H1 (cell line): ENCODE results near the gene MKLN1. TPM values are rescaled to one million over a fixed set of nuclear protein-coding genes. Genes with fewer than 3 reads are reported as not detected.

Experiments
- CTCF ChIA-PET: fragments of 300-600 bp; sonication (Branson Sonifier 250); formaldehyde crosslinking; loops from one replicate; lab custom pipeline; 2021; ENCODE audit not compliant: partially characterized antibody; lab: Charles Lee
- POLR2A ChIA-PET: fragments of 300-600 bp; sonication (Branson Sonifier 250); formaldehyde crosslinking; loops from one replicate; lab custom pipeline; 2021; ENCODE audit warnings: inconsistent platforms; ENCODE audit not compliant: partially characterized antibody; lab: Charles Lee
- DNase-seq, 2 experiments: peaks; one replicate each; pipeline versions ENCODE4 v3.0.0 to v3.0.0-alpha.2; 2010 to 2022; ENCODE audit warnings: low spot score in 2 of 2, low read depth in 1 of 2, mixed read lengths in 1 of 2
- FAIRE-seq: peaks from 2 replicates; lab custom pipeline; 2011; peaks lifted over from hg19 to GRCh38; lab: Jason Lieb, UNC
- H2AFZ ChIP-seq: 2 replicates; pipeline ENCODE4 v1.8.1; 2012; ENCODE audit warnings: low read length, inconsistent platforms
- H2AK5ac ChIP-seq: 2 replicates; pipeline ENCODE4 v1.6.1; 2013; ENCODE audit warnings: low read depth, low read length
- H2BK120ac ChIP-seq: replicated peaks from 2 replicates; pipeline ENCODE3; 2013; ENCODE audit warnings: low read depth, low read length, inconsistent platforms
- H2BK12ac ChIP-seq: 2 replicates; pipeline ENCODE4 v1.6.1; 2013; ENCODE audit warnings: low read depth, low read length
- H2BK15ac ChIP-seq: 2 replicates; pipeline ENCODE4 v1.6.1; 2013; ENCODE audit warnings: low read length
- H2BK20ac ChIP-seq: 2 replicates; pipeline ENCODE4 v1.6.1; 2013; ENCODE audit warnings: low read length
- H2BK5ac ChIP-seq: 2 replicates; pipeline ENCODE4 v1.6.1; 2013; ENCODE audit warnings: low read depth, low read length
- H3K14ac ChIP-seq: 2 replicates; pipeline ENCODE4 v1.6.1; 2013; ENCODE audit warnings: inconsistent platforms; ENCODE audit not compliant: insufficient read length
- H3K18ac ChIP-seq: 2 replicates; pipeline ENCODE4 v1.6.1; 2013; ENCODE audit warnings: low read length; ENCODE audit errors: extremely low read depth
- H3K23ac ChIP-seq: 2 replicates; pipeline ENCODE4 v1.6.1; 2013; ENCODE audit warnings: inconsistent platforms; ENCODE audit not compliant: insufficient read length
- H3K23me2 ChIP-seq: 2 replicates; pipeline ENCODE4 v1.6.1; 2013; ENCODE audit warnings: low read depth, low read length
- H3K27ac ChIP-seq: 2 replicates; pipeline ENCODE4 v1.6.1; 2011; ENCODE audit warnings: low read depth, low read length, inconsistent platforms
- H3K27me3 ChIP-seq, 4 experiments: replicated peaks in 1 of 4; 1 replicate in 1 of 4; 2 replicates in 3 of 4; pipeline versions ENCODE4 v1.6.1 to v1.8.1; 2011 to 2013; ENCODE audit warnings: low read length in 3 of 4, mild to moderate bottlenecking in 3 of 4, inconsistent platforms in 2 of 4, mixed read lengths in 2 of 4, moderate library complexity in 1 of 4; ENCODE audit not compliant: control insufficient read depth in 3 of 4, insufficient read depth in 3 of 4; ENCODE audit errors: extremely low read depth in 1 of 4
- H3K36me3 ChIP-seq, 4 experiments: 2 replicates each; pipeline versions ENCODE4 v1.6.1 to v1.8.1; 2011 to 2013; ENCODE audit warnings: mild to moderate bottlenecking in 4 of 4, low read length in 3 of 4, moderate library complexity in 2 of 4, control low read depth in 1 of 4, inconsistent platforms in 1 of 4; ENCODE audit not compliant: insufficient read depth in 4 of 4, control insufficient read depth in 2 of 4
- H3K4ac ChIP-seq: replicated peaks from 2 replicates; pipeline ENCODE3; 2013; ENCODE audit warnings: low read length, low read depth, mixed read lengths, inconsistent platforms; ENCODE audit not compliant: insufficient read length
- H3K4me1 ChIP-seq, 4 experiments: replicated peaks in 1 of 4; 1 replicate in 1 of 4; 2 replicates in 3 of 4; pipeline versions ENCODE4 v1.6.1 to v1.8.1; 2011 to 2013; ENCODE audit warnings: low read length in 3 of 4, inconsistent platforms in 2 of 4, mixed read lengths in 1 of 4; ENCODE audit not compliant: insufficient read depth in 4 of 4, control insufficient read depth in 3 of 4
- H3K4me2 ChIP-seq, 2 experiments: 2 replicates each; pipeline versions ENCODE4 v1.6.1 to v1.8.1; 2011 to 2013; ENCODE audit warnings: low read depth in 2 of 2, low read length in 2 of 2, control low read depth in 1 of 2, inconsistent platforms in 1 of 2, mild to moderate bottlenecking in 1 of 2; ENCODE audit not compliant: insufficient read depth in 1 of 2
- H3K4me3 ChIP-seq, 4 experiments: fragments of 200-600, 300-600 bp in 1 of 4; sonication (generic), shearing (Covaris generic), sonication (Bioruptor Twin) in 1 of 4; 2 replicates each; pipeline versions ENCODE4 v1.5.1 to v1.8.1; 2011 to 2016; ENCODE audit warnings: low read length in 4 of 4, low read depth in 3 of 4, control low read depth in 2 of 4, inconsistent platforms in 2 of 4, mild to moderate bottlenecking in 2 of 4, mixed read lengths in 1 of 4, moderate library complexity in 1 of 4; ENCODE audit not compliant: insufficient read depth in 2 of 4; ENCODE audit errors: extremely low read depth in 1 of 4
- H3K56ac ChIP-seq: replicated peaks from 2 replicates; pipeline ENCODE3; 2013; ENCODE audit warnings: low read depth, mild to moderate bottlenecking, mixed read lengths, low read length, inconsistent platforms; ENCODE audit not compliant: insufficient read length
- H3K79me1 ChIP-seq: 2 replicates; pipeline ENCODE4 v1.6.1; 2013; ENCODE audit warnings: low read depth, low read length, control low read depth
- H3K79me2 ChIP-seq, 2 experiments: 2 replicates each; pipeline versions ENCODE4 v1.6.1 to v1.8.1; 2012 to 2013; ENCODE audit warnings: low read length in 2 of 2, mild to moderate bottlenecking in 2 of 2, inconsistent platforms in 1 of 2; ENCODE audit not compliant: insufficient read depth in 2 of 2, control insufficient read depth in 1 of 2
- H3K9ac ChIP-seq, 4 experiments: replicated peaks in 1 of 4; 1 replicate in 1 of 4; 2 replicates in 3 of 4; pipeline versions ENCODE4 v1.6.1 to v1.8.1; 2011 to 2013; ENCODE audit warnings: low read depth in 3 of 4, low read length in 3 of 4, control low read depth in 2 of 4, mild to moderate bottlenecking in 2 of 4, moderate library complexity in 2 of 4, inconsistent platforms in 1 of 4; ENCODE audit errors: extremely low read depth in 1 of 4
- H3K9me3 ChIP-seq, 2 experiments: 2 replicates each; pipeline versions ENCODE4 v1.6.1 to v1.8.1; 2012 to 2013; ENCODE audit warnings: mild to moderate bottlenecking in 2 of 2, moderate library complexity in 2 of 2, control low read depth in 1 of 2, inconsistent platforms in 1 of 2, low read depth in 1 of 2, low read length in 1 of 2, mixed read lengths in 1 of 2; ENCODE audit not compliant: insufficient read depth in 2 of 2
- H4K20me1 ChIP-seq, 2 experiments: replicated peaks in 1 of 2; 2 replicates each; pipeline versions ENCODE3 to v1.8.1; 2011 to 2013; ENCODE audit warnings: inconsistent platforms in 2 of 2, low read length in 2 of 2, mild to moderate bottlenecking in 1 of 2; ENCODE audit not compliant: insufficient read depth in 2 of 2, control insufficient read depth in 1 of 2
- H4K5ac ChIP-seq: 2 replicates; pipeline ENCODE4 v1.6.1; 2013; ENCODE audit warnings: low read length, low read depth, mixed read lengths, inconsistent platforms; ENCODE audit not compliant: insufficient read length
- H4K8ac ChIP-seq: 2 replicates; pipeline ENCODE4 v1.8.0; 2013; ENCODE audit warnings: mild to moderate bottlenecking, moderate library complexity, low read length, inconsistent platforms; ENCODE audit not compliant: insufficient read depth; ENCODE audit errors: extremely low read depth
- H4K91ac ChIP-seq: replicated peaks from 2 replicates; pipeline ENCODE3; 2013; ENCODE audit warnings: low read length, mixed read lengths, inconsistent platforms; ENCODE audit not compliant: insufficient read length
- EP300 ChIP-seq, 2 experiments: IDR thresholded peaks; 1 replicate in 1 of 2; 2 replicates in 1 of 2; pipeline ENCODE4 v1.6.1; 2011 to 2012; ENCODE audit warnings: low read depth in 2 of 2, low read length in 2 of 2, mild to moderate bottlenecking in 2 of 2, borderline replicate concordance in 1 of 2, inconsistent platforms in 1 of 2, moderate library complexity in 1 of 2
- WGBS, 2 experiments: shearing (Covaris generic) in 1 of 2; methylation state at CpG; one replicate each; pipeline versions ENCODE4 v1.1.6 to v1.1.7; 2013 to 2015; ENCODE audit warnings: low lambda C conversion rate in 2 of 2, mixed read lengths in 2 of 2, inconsistent platforms in 1 of 2, low coverage in 1 of 2, missing lambda C conversion rate in 1 of 2; ENCODE audit not compliant: insufficient replicate concordance in 2 of 2, insufficient coverage in 1 of 2, insufficient read length in 1 of 2; ENCODE audit errors: extremely low coverage in 1 of 2, missing lambda C conversion rate in 1 of 2; 5-methylcytosine and 5-hydroxymethylcytosine counted together
- polyA plus RNA-seq, 7 experiments: library from polyadenylated mRNA; depleted of rRNA in 3 of 7; stranded (reverse) in 5 of 7; unstranded in 2 of 7; fragments of >200 nt in 5 of 7; fragments of 200-250 nt in 2 of 7; gene quantifications; 1 replicate in 5 of 7; 2 replicates in 1 of 7; 4 replicates in 1 of 7; pipeline versions ENCODE4 v1.2.1 to v1.2.3, GENCODE V29; 2011 to 2013; ENCODE audit warnings: missing spikeins in 2 of 7, mixed read lengths in 2 of 7
- total RNA-seq: library from RNA; stranded (reverse); fragmentation: NEBNext Ultra II Directional; extraction: Animal tissue kit (Norgen Biotek cat#: 25700); gene quantifications from 2 replicates; pipeline ENCODE4 v1.2.1, GENCODE V29; 2021

MKLN1 gene
- total and polyA plus RNA-seq, 2 of the 8 experiments (the other 6 are each of a cell fraction or from before 2014, with no cell fraction given) = 22.3 to 50.9 TPM

DNA sequence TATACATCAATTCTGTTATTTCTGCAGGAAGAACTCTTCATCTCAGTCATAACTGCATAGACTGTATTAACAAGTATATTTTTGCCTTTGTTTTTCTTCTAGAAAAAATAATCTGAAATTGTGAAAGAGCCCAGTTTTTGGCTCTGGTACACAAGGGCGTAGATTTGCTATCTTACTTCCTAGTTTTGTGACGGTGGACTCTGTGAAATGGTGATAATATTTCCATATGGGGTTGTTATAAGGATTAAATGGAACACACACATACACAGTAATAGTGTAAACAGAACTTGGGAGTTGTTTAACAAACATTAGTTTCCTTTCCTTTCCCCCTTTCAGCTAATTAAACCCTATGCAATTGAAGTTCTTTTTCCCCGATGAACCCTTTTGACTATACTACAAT lies 108.7 kb downstream of the MKLN1 start:
- H3K23ac ChIP-seq = no peak overlapping the region
- no peak overlapping the region for H3K9ac ChIP-seq
- TF ChIP-seq EP300 (IDR thresholded peaks at IDR 0.05; ENCODE audit: borderline replicate concordance in 1 of 2, low read depth in 2 of 2, low read length in 2 of 2) = no peak
- H2BK12ac ChIP-seq = no peak overlapping the region
- no peak overlapping the region for H3K56ac ChIP-seq
- no peak overlapping the region for H2BK20ac ChIP-seq
- FAIRE-seq = no peak
- H4K91ac ChIP-seq = no peak overlapping the region
- H3K27me3 ChIP-seq = no peaks in the 10 kb centered on the region
- no peak overlapping the region for H2AFZ ChIP-seq
- H4K8ac ChIP-seq = no peak overlapping the region
- no peak overlapping the region for H4K5ac ChIP-seq
- no peaks in the 10 kb centered on the region for H3K9me3 ChIP-seq
- H4K20me1 ChIP-seq = no peaks in the 10 kb centered on the region
- no peaks in the 10 kb centered on the region for H3K23me2 ChIP-seq
- H3K79me2 ChIP-seq = no peaks in the 10 kb centered on the region; a peak in 1 of 4 replicates
- ChIA-PET CTCF (interaction anchor here (0.7 kb wide), 1 partner anchor 453 kb away, joined by 3 read pairs; no protein-coding TSS in a partner anchor), POLR2A (no interaction called here)
- no peak overlapping the region for H2BK120ac ChIP-seq
- H2BK5ac ChIP-seq = no peak overlapping the region
- DNase-seq = no peak
- no peak overlapping the region for H3K14ac ChIP-seq
- no peak overlapping the region for H3K4me2 ChIP-seq
- H2AK5ac ChIP-seq = no peak overlapping the region
- no peaks in the 10 kb centered on the region; a peak in 1 of 7 replicates for H3K4me1 ChIP-seq
- no peak overlapping the region for H2BK15ac ChIP-seq
- peaks cover 0 to 9% (median 0%) of the 10 kb centered on the region in 4 experiments; a peak in 2 of 8 replicates for H3K36me3 ChIP-seq
- H3K18ac ChIP-seq = no peak overlapping the region
- no peak overlapping the region for H3K27ac ChIP-seq
- WGBS, 2 experiments = 94% methylated on average over 3 of the region's 3 CpGs; no CpG with 5 or more reads in 1 of the 2 experiments
- no peak overlapping the region for H3K4ac ChIP-seq
- H3K79me1 ChIP-seq = no peaks in the 10 kb centered on the region
- H3K4me3 ChIP-seq = no peak overlapping the region
